Measurements from ENCODE around the gene SLC1A5.

DNA sequence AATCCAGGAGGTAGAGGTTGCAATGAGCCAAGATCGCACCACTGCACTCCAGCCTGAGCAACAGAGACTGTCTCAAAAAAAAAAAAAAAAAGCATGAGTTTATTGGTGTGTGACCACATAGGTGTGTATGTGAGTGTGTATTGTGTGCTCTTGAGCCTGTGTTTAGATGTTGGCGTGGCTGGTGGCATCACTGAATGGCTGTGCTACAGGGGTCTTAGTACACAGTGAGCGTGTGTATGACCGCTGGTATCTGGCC lies 2.5 kb downstream of the SLC1A5 start:
- TF ChIP-seq ZNF10 (tag by site-specific recombination; IDR thresholded peaks at IDR 0.05) (no peak), OSR2 (tag by site-specific recombination; IDR thresholded peaks at IDR 0.05) (no peak), ZNF792 (tag by site-specific recombination; IDR thresholded peaks at IDR 0.05) (no peak), ZNF140 (tag by site-specific recombination; IDR thresholded peaks at IDR 0.05) (no peak), ZNF2 (tag by site-specific recombination; IDR thresholded peaks at IDR 0.05) (no peak), ZNF274 (IDR thresholded peaks at IDR 0.05; ENCODE audit: low read length) (no peak), ZNF274 (tag by site-specific recombination; IDR thresholded peaks at IDR 0.05; ENCODE audit: borderline replicate concordance) (no peak), ZNF239 (tag by site-specific recombination; IDR thresholded peaks at IDR 0.05) (no peak)
- TF ChIP-seq, protein P1, sequence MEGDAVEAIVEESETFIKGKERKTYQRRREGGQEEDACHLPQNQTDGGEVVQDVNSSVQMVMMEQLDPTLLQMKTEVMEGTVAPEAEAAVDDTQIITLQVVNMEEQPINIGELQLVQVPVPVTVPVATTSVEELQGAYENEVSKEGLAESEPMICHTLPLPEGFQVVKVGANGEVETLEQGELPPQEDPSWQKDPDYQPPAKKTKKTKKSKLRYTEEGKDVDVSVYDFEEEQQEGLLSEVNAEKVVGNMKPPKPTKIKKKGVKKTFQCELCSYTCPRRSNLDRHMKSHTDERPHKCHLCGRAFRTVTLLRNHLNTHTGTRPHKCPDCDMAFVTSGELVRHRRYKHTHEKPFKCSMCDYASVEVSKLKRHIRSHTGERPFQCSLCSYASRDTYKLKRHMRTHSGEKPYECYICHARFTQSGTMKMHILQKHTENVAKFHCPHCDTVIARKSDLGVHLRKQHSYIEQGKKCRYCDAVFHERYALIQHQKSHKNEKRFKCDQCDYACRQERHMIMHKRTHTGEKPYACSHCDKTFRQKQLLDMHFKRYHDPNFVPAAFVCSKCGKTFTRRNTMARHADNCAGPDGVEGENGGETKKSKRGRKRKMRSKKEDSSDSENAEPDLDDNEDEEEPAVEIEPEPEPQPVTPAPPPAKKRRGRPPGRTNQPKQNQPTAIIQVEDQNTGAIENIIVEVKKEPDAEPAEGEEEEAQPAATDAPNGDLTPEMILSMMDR (tag by site-specific recombination; IDR thresholded peaks at IDR 0.05): no peak
- TF ChIP-seq, protein P2, sequence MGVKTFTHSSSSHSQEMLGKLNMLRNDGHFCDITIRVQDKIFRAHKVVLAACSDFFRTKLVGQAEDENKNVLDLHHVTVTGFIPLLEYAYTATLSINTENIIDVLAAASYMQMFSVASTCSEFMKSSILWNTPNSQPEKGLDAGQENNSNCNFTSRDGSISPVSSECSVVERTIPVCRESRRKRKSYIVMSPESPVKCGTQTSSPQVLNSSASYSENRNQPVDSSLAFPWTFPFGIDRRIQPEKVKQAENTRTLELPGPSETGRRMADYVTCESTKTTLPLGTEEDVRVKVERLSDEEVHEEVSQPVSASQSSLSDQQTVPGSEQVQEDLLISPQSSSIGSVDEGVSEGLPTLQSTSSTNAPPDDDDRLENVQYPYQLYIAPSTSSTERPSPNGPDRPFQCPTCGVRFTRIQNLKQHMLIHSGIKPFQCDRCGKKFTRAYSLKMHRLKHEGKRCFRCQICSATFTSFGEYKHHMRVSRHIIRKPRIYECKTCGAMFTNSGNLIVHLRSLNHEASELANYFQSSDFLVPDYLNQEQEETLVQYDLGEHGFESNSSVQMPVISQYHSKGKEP (tag by site-specific recombination; IDR thresholded peaks at IDR 0.05): no peak
- TF ChIP-seq, protein P3, sequence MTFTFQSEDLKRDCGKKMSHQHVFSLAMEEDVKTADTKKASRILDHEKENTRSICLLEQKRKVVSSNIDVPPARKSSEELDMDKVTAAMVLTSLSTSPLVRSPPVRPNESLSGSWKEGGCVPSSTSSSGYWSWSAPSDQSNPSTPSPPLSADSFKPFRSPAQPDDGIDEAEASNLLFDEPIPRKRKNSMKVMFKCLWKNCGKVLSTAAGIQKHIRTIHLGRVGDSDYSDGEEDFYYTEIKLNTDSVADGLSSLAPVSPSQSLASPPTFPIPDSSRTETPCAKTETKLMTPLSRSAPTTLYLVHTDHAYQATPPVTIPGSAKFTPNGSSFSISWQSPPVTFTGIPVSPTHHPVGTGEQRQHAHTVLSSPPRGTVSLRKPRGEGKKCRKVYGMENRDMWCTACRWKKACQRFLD (tag by site-specific recombination; IDR thresholded peaks at IDR 0.05): no peak
- TF ChIP-seq, protein P4, sequence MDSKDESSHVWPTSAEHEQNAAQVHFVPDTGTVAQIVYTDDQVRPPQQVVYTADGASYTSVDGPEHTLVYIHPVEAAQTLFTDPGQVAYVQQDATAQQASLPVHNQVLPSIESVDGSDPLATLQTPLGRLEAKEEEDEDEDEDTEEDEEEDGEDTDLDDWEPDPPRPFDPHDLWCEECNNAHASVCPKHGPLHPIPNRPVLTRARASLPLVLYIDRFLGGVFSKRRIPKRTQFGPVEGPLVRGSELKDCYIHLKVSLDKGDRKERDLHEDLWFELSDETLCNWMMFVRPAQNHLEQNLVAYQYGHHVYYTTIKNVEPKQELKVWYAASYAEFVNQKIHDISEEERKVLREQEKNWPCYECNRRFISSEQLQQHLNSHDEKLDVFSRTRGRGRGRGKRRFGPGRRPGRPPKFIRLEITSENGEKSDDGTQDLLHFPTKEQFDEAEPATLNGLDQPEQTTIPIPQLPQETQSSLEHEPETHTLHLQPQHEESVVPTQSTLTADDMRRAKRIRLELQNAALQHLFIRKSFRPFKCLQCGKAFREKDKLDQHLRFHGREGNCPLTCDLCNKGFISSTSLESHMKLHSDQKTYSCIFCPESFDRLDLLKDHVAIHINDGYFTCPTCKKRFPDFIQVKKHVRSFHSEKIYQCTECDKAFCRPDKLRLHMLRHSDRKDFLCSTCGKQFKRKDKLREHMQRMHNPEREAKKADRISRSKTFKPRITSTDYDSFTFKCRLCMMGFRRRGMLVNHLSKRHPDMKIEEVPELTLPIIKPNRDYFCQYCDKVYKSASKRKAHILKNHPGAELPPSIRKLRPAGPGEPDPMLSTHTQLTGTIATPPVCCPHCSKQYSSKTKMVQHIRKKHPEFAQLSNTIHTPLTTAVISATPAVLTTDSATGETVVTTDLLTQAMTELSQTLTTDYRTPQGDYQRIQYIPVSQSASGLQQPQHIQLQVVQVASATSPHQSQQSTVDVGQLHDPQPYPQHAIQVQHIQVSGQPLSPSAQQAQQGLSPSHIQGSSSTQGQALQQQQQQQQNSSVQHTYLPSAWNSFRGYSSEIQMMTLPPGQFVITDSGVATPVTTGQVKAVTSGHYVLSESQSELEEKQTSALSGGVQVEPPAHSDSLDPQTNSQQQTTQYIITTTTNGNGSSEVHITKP (tag by site-specific recombination; IDR thresholded peaks at IDR 0.05): no peak

All from HEK293 (cell line).